Activated CD8-positive, alpha-beta memory T cell treated with anti-CD3 and anti-CD28 coated beads, Interleukin-2, amount 50 U/mL, for 1 hour (primary cell): ENCODE measurements around the gene ASMT.
"Not testable (repeated sequence)": the region's sequence is repeated elsewhere in the genome, so short reads cannot be mapped to it uniquely, and the experiment has no call there.

Source experiments
- DNase-seq: peaks from one replicate; pipeline ENCODE4 v3.0.0-alpha.2; 2020; ENCODE audit errors: extremely low read depth

Gene ASMT

DNA sequence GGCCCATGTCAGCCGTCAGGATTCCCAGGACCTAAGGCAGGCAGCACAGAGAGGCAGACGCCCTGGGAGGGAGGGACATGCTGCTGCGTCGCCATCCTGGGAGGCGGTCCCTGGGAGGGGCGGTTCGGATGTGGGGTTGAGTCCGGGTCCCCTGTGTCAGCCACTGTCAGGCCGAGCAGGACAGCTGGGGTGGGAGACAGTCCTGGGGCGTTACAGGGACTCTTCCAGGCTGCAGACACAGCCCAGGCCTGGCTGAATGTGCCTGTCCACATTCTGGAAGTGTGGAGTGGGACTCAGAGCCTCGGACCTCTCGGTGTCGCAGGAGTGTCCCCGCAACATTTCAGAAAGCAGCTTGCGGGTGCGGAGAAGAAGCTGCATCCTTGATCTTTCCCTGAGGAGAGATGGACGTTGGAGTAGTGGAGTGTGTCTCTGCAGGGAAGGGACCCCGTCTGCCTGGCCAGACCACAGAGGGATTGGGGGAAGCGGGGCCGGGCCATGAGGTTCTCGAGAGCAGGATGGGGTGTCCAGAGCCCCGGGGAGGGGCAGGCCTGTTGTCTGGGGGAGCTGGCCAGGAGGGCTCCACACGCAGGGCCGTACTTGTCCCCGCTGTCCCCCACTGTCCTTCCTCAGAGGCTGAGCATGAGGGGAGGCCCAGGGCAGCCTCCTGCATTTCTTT, 17.4 kb upstream of the ASMT start:
- DNase-seq: no peak

DNA sequence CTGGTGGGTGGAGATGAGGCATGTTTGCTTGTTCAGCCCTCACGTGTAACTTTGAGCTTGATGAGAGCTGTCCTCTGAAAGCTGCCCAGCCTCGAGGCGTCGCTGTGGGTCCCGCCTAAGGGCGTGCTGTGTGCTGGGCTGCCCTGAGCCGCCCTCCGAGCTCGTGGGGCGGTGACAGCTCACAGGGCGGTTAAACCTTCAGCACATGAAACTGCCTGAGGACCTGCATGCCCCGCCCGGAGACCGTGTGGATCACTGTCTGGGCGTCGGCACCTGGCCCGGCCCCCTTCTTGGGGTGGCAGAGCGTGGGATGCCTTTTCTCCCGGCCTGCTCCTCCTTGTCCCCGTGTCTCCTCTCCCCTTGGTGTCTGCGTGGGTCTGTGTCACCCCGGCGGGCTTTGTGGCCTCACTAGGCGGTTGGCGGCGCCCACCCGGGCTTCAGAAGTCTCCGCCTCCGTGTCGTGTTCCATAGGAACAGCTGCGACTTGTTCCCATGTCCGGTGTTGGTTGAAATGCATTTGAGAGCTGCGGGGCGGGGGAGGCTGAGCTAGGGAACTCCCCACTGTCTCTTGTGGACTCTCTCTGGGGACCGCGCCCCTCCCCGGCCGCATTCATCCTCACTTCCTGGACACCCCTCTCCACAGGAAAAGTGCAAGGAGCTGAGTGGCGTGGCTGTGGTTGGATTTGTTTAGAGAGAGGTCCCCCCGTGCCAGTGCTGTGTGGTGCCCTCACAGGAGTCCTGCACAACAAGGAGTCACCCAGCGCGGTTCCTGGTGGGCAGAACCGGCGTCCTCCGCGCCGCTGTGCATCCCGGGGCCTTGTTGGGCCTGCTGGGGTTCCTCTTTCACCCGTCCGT, 16.6 kb upstream of the ASMT start:
- no peak for DNase-seq

DNA sequence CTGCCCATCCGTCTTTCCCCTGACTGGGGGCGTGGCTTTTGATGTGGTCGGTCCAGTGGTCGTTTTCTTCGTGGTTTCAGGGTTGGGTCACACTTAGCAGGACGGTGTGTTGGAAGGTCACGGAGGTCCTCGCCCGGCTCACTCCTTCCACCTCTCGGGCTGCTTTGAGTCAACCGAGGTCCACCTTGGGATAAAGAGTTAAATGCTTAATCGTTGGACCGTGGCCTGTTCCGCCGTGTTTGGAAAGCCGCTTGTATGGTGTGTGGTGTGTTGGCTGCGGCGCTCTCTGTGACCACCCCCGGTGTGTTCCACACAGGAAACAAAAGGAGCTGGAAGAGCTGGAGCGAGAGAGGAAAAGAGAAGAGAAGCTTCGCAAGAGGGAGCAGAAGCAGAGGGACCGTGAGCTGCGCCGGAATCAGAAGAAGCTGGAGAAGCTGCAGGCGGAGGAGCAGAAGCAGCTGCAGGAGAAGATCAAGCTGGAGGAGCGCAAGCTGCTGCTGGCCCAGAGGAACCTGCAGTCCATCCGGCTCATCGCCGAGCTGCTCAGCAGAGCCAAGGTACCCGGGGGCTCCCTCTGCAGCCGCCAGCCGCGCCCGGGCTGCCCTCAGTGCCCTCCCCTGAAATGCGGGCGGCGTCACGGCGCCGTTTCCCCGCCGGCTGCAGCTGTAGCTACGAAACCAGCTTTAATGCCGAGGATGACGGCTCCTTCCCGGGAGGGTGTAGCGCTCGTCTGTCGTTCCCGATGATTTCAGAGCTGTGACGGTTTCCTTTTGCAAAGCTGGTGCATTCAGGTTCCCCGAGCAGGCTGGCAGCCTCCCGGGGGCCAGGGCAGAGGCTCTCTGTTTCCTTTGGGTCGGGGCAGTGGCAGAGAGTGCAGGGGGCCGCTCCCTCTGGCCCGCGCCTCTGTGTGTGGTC, 15.7 kb upstream of the ASMT start:
- DNase-seq: no peak

DNA sequence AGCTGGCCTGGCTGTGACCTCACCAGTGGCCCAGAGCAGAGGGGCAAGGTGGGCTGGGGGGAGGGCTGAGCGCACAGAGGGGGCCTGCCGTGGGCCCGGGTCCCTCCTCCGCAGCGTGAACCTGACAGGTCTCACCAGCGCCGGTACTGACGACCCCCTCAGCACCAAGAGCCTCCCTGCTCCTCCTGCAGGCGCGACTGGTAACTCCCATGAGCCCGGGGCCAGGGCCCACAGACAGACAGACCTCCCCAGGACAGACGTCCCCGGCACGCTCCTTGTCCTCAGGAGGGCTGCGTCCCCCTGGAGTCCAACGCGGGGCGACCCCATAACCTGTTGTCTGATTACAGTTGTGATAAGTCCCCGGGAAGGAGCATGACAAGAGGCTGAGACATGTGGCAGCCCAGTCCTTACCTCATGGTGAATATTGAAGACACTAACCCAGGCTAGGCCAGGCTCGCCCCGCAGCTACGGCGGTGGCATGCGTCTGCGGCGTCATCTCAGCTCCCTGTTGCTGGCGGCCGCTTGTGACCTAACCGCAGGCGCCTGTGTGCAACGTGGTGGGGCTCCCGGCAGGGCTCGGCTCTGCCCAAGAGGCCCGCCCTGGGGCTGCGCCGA, 15.0 kb upstream of the ASMT start:
- no peak for DNase-seq

DNA sequence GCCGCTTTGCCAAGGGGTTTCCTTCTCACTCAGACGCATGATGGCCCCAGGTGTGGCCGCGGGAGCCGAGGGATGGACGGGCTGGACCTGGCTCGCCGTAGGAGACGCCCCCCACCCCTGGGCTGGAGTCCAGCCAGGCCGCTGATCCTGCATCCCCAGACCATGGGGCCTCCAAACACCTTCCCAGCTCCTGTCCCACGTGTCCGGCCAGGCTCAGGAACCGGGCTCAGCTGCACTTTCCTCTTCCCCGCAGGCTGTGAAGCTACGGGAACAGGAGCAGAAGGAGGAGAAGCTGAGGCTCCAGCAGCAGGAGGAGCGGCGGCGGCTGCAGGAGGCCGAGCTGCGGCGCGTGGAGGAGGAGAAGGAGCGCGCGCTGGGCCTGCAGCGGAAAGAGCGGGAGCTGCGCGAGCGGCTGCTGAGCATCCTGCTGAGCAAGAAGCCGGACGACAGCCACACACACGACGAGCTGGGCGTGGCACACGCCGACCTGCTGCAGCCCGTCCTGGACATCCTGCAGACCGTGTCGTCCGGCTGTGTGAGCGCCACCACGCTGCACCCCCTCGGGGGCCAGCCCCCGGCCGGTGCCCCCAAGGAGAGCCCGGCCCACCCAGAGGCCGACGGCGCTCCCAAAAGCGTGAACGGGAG, 14.3 kb upstream of the ASMT start:
- no peak for DNase-seq

DNA sequence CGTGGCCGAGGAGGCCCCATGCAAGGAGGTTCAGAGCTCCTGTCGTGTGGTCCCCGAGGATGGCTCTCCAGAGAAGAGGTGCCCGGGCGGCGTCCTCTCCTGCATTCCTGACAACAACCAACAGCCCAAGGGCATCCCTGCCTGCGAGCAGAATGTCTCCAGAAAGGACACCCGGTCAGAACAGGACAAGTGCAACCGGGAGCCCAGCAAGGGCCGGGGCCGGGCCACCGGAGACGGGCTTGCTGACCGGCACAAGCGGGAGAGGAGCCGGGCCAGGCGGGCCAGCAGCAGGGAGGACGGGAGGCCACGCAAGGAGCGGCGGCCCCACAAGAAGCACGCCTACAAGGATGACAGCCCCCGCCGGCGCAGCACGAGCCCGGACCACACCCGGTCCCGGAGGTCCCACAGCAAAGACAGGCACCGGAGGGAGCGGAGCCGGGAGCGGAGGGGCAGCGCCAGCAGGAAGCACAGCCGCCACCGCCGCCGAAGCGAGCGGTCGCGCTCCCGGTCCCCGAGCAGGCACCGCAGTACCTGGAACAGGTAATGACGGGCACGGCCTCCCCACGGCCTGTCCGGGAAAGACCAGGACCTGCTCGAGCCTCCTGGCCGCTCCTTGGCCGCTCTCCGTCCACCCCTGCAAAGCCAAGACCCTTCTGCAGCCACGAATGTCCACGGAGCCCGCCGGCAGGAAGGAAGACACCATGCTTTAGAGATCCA, 13.7 kb upstream of the ASMT start:
- no peak for DNase-seq

DNA sequence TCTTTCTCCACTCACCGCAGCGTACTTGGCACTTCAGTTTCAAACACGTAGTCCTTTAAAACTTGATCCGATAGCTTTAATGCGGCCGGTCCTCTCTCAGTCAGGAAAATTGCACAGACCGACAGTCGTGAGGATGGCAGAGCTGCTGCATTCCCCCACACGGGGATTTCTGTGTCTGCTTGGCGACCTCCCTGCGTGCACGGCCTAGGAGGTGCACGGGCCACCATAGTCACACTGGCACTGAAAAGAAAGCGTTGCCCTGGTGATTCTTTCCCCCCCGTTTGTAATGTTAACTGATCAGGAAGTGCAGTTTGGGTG, 13.1 kb upstream of the ASMT start:
- no peak for DNase-seq

DNA sequence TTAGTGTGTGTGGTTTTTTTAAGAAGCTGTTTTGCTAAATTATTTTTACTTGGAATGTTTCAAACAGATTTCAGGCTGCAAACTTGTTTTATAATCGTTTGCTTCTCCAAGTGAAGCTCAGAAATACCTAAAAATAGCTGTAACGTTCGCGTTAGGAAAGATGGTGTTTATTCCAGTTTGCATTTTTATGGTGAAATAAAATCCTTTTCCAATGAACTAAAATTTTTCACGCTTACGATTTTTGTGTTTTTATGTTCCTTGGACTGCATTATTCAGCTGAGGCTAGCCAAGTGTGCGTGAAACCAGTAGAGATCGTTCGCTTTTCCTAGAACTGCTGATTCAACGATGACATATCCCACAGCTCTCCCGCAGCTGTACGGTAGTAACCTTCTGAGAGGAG, 12.6 kb upstream of the ASMT start:
- DNase-seq: no peak

DNA sequence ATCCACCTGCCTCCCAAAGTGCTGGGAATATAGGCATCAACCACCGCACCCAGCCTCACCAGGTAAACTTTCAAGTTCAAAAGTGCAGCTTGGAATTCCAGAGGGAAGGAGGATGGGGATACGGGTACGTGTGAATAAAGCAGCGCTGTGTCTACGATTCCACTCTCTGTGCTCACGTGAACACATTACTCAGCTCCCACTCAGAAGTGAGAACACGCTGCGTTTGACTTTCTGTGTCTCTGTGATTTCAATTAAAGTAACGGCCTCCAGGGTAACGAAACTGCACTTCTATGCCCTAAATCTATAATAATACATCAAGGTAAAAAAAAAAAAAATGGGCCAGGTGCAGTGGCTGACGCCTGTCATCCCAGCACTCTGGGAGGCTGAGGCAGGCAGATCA, 8.4 kb upstream of the ASMT start:
- no peak for DNase-seq

DNA sequence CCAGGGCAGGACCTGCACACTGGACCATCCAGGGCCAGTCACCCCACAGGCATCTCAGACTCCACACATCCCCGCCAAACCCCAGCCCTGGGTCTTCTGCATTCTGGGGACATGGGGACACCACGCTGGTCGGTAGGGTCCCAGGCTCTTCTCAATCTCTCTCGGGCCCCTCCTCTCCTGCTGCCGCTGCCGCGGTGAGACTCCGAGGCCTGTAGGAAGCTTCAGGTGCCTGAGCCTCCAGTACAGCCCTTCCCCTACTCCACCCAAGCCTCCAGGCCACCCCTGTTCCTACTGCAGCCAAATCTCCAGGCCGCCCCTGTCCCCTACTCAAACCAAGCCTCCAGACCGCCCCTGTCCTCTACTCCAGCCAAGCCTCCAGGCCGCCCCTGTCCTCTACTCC, 5.5 kb upstream of the ASMT start:
- DNase-seq: no peak

DNA sequence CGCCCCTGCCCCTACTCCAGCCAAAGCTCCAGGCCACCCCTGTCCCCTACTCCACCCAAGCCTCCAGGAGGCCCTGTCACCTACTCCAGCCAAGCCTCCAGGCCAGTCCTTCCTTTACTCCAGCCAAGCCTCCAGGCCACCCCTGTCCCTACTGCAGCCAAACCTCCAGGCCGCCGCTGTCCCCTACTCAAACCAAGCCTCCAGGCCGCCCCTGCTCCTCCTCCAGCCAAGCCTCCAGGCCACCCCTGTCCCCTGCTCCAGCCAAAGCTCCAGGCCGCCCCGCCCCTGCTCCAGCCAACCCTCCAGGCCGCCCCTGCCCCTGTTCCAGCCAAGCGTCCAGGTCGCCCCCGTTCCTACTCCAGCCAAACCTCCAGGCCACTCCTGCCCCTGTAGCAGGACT, 5.1 kb upstream of the ASMT start:
- DNase-seq: no peak

DNA sequence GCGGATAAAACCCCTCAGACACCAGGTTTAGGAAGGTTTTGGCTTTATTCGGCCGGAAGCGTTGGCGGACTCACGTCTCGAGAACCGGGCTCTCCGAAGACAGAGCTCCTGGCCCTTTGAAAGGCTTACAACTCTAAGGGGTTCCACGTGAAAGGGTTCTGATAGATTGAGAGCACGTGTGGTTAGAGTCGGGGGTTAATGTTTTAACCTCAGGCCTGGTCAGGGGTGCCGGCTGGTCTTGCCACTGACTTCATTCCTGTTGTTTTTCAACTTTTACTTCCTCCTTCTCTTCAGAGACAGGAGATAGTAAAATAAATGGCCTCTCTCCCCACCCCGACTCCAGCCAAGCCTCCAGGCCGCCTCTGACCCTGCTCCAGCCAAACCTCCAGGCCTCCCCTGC, 4.7 kb upstream of the ASMT start:
- no peak for DNase-seq

DNA sequence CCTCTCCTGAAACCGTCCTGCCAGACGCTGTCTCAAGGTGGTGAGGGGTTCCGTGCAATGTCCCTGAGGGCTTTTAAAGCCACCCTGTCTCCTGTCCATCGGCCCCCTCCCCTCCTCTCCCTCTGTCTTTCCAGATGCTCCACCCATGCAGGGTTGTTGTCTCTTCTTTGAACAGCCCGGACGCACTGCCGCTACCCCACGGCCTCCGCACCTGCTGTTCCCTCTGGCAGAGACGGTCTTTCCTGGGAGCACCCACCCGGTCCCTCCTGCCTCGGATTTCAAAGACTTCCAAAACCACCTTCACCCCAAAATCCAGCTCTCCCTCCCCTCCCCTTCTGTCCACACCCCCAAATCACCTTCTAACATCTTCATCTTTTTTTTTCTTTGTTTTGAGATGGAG, 4.1 kb upstream of the ASMT start:
- DNase-seq: no peak

DNA sequence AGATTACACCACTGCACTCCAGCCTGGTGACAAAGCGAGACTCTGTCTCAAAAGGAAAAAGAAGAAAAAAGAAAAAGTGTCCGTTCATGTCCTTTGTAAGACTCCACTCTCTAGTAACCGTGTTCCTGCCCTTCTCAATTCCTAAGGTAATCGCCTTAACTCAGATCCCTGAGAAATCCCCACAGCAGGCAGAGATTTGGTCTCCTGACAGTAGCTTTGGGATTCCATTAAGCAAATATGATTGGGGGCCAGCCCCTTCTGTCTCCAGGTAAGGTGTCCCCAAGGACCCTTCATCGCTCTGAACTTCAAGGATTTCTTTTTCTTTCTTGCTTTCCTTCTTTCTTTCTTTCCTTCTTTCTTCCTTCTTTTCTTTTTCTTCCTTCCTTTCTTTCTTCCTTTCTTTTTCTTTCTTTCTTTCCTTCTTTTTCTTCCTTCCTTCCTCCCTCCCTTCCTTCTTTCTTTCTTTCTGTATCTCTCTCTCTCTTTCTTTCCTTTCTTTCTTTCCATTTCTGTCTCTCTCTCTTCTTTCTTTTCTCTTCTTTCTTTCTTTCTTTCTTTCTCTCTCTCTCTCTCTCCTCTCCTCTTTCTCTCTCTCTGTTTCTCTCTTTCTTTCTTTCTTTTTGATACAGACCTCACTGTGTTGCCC, 2.1 kb upstream of the ASMT start:
- no peak for DNase-seq

DNA sequence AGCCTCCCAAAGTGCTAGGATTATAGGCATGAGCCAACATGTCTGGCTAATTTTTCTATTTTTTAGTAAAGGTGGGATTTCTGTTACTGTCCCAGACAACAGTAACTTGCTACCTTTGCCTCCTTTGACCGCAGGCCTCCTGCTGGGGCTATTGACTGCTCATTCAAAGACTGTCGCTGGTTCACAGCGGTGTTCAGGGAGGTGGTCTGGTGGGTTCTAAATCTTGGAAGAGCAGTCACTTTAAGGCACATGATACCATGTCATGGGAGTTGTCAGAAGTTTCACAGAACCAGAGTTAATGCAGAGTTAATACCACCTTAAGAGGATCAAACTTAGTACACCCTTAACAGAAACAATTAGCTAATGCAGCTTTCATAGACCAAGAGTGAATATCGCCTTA, 3.8 kb downstream of the ASMT start:
- DNase-seq: no peak

DNA sequence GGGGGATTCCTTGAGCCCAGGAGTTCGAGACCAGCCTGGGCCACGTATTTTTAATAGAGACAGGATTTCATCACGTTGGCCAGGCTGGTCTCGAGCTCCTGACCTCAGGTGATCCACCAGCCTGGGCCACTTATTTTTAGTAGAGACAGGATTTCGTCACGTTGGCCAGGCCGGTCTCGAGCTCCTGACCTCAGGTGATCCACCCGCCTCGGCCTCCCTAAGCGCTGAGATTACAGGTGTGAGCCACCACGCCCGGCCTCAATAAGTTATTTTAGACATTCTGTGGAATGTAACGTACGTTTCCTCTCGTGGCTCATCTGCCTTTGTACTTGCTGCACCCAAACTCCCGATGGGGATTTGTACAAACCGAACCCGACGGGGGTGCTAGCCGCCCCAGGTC, 8.8 kb downstream of the ASMT start:
- no peak for DNase-seq

DNA sequence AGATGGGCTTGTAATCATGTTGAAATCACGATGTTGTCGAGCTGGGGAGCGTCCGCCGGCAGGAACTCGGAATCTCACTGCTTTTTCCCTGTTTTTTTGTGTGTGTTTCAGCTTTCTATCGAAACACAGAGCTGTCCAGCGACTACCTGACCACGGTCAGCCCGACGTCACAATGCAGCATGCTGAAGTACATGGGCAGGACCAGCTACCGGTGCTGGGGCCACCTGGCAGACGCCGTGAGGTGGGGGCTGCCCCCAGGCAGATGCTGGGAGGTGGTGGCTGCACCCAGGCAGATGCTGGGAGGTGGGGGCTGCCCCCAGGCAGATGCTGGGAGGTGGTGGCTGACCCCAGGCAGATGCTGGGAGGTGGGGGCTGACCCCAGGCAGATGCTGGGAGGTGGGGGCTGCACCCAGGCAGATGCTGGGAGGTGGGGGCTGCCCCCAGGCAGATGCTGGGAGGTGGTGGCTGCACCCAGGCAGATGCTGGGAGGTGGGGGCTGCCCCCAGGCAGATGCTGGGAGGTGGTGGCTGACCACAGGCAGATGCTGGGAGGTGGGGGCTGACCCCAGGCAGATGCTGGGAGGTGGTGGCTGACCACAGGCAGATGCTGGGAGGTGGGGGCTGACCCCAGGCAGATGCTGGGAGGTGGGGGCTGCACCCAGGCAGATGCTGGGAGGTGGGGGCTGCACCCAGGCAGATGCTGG, 9.4 kb downstream of the ASMT start:
- not testable (repeated sequence) for DNase-seq

DNA sequence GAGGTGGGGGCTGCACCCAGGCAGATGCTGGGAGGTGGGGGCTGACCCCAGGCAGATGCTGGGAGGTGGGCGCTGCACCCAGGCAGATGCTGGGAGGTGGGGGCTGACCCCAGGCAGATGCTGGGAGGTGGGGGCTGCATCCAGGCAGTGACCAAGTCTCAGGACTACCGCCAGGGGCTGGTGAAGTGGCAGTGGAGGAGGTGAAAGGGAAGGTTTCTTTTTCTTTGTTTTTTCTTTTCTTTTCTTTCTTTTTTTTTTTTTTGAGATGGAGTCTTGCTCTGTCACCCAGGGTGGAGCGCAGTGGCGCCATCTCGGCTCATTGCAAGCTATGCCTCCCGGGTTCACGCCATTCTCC, 10.0 kb downstream of the ASMT start:
- DNase-seq: not testable (repeated sequence)

DNA sequence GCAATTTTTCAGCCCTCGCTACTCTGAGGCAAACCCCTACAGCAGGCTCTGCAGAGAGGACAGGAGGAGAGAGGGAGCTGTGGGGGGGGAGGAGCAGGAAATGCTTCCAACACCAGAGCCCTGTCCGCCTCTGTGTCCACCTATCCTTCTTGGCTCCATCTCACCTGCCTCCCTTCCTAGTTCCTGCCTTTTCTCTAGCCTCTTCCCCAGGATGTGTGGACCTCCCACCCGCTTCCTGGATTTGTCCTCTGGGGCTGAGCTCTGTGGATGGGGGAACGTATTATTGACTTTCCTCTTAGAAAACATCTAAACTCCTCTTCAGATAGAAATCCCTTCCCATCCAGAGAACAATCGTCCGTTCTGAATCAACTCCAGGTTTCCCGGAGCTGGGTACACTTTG, 14.4 kb downstream of the ASMT start:
- no peak for DNase-seq

DNA sequence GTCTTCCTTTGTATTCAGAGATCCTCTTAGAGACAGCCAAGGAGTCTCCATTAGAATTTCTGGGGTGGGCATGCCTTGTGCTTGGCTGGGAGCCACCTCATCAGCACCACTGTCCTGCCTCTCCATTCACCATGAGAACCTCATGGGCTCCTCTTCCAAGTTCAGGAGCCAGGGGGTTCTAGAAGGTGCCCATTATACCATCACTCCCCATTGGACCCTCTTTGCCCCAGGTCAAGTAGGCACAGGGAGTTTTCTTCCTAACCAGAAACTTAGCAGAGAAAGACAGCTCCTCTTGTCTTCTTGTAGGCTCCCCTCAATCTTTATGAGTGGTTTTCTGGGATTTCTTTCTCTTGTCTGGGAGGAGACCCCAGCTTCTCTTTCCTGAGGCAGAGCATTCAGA, 31.1 kb downstream of the ASMT start:
- DNase-seq: no peak
